Rectal smooth muscle tissue (tissue), 1 donor: ENCODE data around the gene IBA57.

ENCODE experiments used
- H3K27ac ChIP-seq: one replicate; pipeline ENCODE4 v1.7.0; 2013; ENCODE audit warnings: low read depth, low read length, inconsistent platforms
- H3K27me3 ChIP-seq: one replicate; pipeline ENCODE4 v1.7.0; 2013; ENCODE audit warnings: low read length; ENCODE audit not compliant: control insufficient read depth, insufficient read depth
- H3K36me3 ChIP-seq: one replicate; pipeline ENCODE4 v1.7.0; 2013; ENCODE audit warnings: low read length; ENCODE audit not compliant: control insufficient read depth, insufficient read depth
- H3K4me1 ChIP-seq: one replicate; pipeline ENCODE4 v1.7.0; 2013; ENCODE audit warnings: low read length; ENCODE audit not compliant: control insufficient read depth, insufficient read depth
- H3K4me3 ChIP-seq: one replicate; pipeline ENCODE4 v1.7.0; 2013; ENCODE audit warnings: low read length
- H3K9ac ChIP-seq: one replicate; pipeline ENCODE4 v1.7.0; 2013; ENCODE audit warnings: low read length

IBA57 gene

GRCh38 chr1:228154670-228155571, 10.7 kb upstream of the IBA57 start:
- Histone ChIP-seq H3K36me3 (no peaks in the 10 kb centered on the region), H3K27ac (no peak overlapping the region), H3K4me3 (no peak overlapping the region), H3K27me3 (no peaks in the 10 kb centered on the region), H3K9ac (no peak overlapping the region), H3K4me1 (peaks cover 21% of the 10 kb centered on the region)

DNA sequence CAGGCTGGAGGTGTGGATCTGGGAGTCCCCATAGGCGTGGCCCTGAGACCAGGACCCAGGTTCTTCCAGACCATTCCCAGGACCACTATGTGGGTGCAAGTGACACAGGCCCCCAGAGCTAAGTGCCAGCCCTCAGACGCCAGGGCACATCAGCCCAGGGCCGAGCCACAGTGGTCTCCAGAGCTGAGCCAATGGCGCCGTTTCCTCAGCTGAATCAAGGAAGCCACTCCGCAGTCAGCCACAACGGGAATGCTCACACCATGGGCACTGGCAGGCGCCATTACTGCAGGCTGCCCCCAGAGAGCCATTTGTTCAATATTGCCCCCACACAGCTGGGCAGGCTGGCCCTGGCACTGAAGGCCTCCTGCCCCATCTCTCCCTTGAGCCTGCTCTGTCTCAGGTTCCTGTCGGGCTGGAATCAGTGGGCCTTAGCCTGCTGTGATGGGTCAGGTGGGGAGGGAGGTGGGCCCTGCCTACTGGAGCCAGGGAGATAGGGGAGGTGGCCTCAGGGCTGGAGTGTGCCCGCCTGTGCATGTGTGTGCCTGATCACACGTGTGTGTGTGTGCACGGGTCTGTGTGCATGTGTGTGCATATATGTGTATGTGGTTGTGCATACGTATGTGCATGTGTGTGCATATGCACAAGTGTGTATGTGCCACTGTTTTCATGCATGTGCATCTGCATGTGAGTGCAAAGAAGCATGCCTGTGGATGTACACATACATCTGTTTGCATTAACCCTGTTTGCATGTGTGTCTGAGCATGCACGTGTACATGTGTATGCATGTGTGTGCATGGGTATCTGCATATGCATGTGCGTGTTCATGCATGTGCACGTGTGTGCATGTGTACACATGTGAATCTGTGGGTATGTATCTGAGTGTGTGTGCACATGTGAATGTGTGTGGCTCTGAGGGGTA, 9.7 kb upstream of the IBA57 start:
- Histone ChIP-seq H3K27ac (no peak overlapping the region), H3K36me3 (no peaks in the 10 kb centered on the region), H3K4me3 (no peak overlapping the region), H3K9ac (no peak overlapping the region), H3K27me3 (no peaks in the 10 kb centered on the region), H3K4me1 (peaks cover 13% of the 10 kb centered on the region)

DNA sequence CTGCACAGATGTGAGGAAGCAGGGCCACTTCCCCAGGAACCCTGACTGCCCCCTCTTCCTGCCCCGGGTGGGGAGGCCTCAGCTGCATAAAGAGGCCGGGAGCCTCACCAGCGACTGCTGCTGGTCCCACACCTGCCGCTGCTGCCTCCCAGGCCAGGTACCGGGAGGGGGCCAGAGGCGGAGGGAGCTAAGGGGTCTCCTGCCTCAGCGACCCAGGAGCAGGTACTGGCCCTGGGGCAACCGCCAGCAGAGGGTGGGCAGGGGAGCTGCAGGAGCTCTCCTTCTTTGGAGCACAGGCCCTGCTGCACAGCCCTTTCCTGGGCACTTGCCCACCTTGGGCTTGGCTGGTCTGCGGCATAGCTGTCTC, 9.1 kb upstream of the IBA57 start:
- Histone ChIP-seq H3K27me3 (no peaks in the 10 kb centered on the region), H3K36me3 (no peaks in the 10 kb centered on the region), H3K27ac (no peak overlapping the region), H3K4me1 (peaks cover 6% of the 10 kb centered on the region), H3K9ac (no peak overlapping the region), H3K4me3 (no peak overlapping the region)

- no peak overlapping the region for H3K4me3 ChIP-seq
- H3K4me1 ChIP-seq, result no peaks in the 10 kb centered on the region
- H3K36me3 ChIP-seq, result no peaks in the 10 kb centered on the region
- H3K27me3 ChIP-seq, result no peaks in the 10 kb centered on the region
- no peak overlapping the region for H3K9ac ChIP-seq
- H3K27ac ChIP-seq, result no peak overlapping the region
These were observed 8.5 kb upstream of the IBA57 start for GRCh38 chr1:228156941-228157728.

- Histone ChIP-seq H3K27me3 (peaks cover 5% of the 10 kb centered on the region), H3K4me1 (peaks cover 4% of the 10 kb centered on the region)
These were observed 7.9 kb upstream of the IBA57 start for GRCh38 chr1:228157729-228158126.

DNA sequence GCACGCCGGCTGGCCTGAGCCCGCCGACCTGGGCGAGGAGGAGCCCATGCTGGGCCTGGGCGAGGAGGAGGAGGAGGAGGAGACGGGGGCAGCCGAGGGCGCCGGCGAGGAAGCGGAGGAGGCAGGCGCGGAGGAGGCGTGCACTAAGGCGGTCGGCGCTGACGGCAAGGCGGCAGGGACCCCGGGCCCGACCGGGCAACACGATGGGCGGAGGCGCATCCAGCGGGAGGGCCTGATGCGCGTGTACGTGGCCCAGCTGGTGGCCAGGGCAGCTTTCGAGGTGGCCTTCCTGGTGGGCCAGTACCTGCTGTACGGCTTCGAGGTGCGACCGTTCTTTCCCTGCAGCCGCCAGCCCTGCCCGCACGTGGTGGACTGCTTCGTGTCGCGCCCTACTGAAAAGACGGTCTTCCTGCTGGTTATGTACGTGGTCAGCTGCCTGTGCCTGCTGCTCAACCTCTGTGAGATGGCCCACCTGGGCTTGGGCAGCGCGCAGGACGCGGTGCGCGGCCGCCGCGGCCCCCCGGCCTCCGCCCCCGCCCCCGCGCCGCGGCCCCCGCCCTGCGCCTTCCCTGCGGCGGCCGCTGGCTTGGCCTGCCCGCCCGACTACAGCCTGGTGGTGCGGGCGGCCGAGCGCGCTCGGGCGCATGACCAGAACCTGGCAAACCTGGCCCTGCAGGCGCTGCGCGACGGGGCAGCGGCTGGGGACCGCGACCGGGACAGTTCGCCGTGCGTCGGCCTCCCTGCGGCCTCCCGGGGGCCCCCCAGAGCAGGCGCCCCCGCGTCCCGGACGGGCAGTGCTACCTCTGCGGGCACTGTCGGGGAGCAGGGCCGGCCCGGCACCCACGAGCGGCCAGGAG, 7.2 kb upstream of the IBA57 start:
- Histone ChIP-seq H3K4me3 (no peak overlapping the region), H3K36me3 (no peaks in the 10 kb centered on the region), H3K4me1 (peaks cover 6% of the 10 kb centered on the region), H3K9ac (no peak overlapping the region), H3K27ac (no peak overlapping the region), H3K27me3 (peaks cover 5% of the 10 kb centered on the region)

More at GRCh38 chr1:228157729-228158126, 7.9 kb upstream of the IBA57 start:
- Histone ChIP-seq H3K27ac (no peak overlapping the region), H3K9ac (no peak overlapping the region), H3K4me3 (no peak overlapping the region), H3K36me3 (no peaks in the 10 kb centered on the region)

GRCh38 chr1:228159008-228159665, 6.5 kb upstream of the IBA57 start:
- Histone ChIP-seq H3K27me3 (peaks cover 5% of the 10 kb centered on the region), H3K36me3 (no peaks in the 10 kb centered on the region), H3K9ac (no peak overlapping the region), H3K4me1 (peaks cover 6% of the 10 kb centered on the region), H3K27ac (no peak overlapping the region), H3K4me3 (no peak overlapping the region)

DNA sequence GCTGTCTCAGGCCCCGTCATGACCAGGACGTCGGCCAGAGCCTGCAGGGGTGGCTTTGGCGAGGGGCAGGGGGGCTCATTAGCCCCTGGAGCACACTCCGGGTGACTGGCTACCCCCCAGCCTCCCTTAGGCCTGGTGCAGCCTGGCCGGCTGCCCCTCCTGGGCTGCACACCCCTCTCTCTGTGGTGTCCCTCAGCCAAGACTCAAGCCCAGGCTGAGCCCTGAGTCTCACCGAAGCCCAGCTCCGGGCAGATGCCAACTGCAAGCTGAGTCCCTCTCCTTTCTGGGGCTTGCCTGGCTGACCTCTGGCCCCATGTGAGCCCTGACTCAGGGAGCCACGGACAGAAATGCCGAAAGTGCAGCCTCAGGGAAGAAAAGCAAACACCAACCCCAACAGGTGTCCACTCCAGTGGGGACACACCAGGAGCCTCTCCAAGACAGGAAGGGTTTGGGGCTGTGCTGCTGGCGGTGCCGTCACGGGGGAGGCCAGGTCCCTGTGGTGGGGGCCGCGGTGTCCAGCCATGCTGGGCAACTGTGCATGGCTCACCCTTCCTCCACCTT, 5.3 kb upstream of the IBA57 start:
- Histone ChIP-seq H3K9ac (no peak overlapping the region), H3K4me3 (no peak overlapping the region), H3K36me3 (no peaks in the 10 kb centered on the region), H3K27ac (no peak overlapping the region), H3K27me3 (peaks cover 5% of the 10 kb centered on the region), H3K4me1 (peaks cover 7% of the 10 kb centered on the region)

DNA sequence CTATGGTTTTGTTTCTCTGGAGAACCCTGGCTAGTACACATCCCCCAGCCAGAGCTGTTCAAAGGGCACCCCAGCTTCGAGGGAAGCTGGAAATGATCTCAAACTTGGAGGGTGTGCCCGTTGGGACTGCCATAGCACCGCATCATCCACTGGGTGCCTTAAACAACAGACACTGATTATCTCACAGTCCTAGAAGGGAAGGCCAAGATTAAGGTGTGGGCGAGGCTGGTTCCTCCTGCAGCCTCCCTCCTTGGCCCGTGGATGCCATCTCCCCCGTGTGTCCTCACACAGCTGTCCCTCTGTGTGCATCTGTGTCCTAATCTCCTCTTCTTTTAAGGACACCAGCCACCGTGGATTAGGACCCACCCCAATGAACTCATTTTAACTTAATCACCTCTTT, 4.2 kb upstream of the IBA57 start:
- Histone ChIP-seq H3K27ac (no peak overlapping the region), H3K9ac (no peak overlapping the region)

GRCh38 chr1:228161866-228162265, 3.7 kb upstream of the IBA57 start:
- Histone ChIP-seq H3K27me3 (peaks cover 5% of the 10 kb centered on the region), H3K9ac (no peak overlapping the region), H3K36me3 (no peaks in the 10 kb centered on the region), H3K4me3 (no peak overlapping the region), H3K27ac (no peak overlapping the region), H3K4me1 (peaks cover 12% of the 10 kb centered on the region)

More for the DNA sequence above, 4.2 kb upstream of the IBA57 start:
- Histone ChIP-seq H3K36me3 (no peaks in the 10 kb centered on the region), H3K4me3 (no peak overlapping the region), H3K27me3 (peaks cover 5% of the 10 kb centered on the region), H3K4me1 (peaks cover 9% of the 10 kb centered on the region)
